HG03460 (cell line): Measurements from ENCODE around the gene ICAM5.
A peak's percentile ranks its signal among the peaks of the same experiment; 100 is the strongest.
"Not testable (repeated sequence)": the region's sequence is repeated elsewhere in the genome, so short reads cannot be mapped to it uniquely, and the experiment has no call there.

ENCODE experiments used
- ATAC-seq: cut with Tn5 transposase; IDR thresholded peaks from one replicate; pipeline ENCODE4 v1.9.1; 2021; ENCODE audit not compliant: unreplicated experiment

ICAM5 gene

GRCh38 chr19:10318807-10319682 lies 29.3 kb downstream of the ICAM5 start:
- no peak for ATAC-seq

- no peak for ATAC-seq
Observed at GRCh38 chr19:10320602-10321416, 31.1 kb downstream of the ICAM5 start.

GRCh38 chr19:10321417-10321797 lies 31.7 kb downstream of the ICAM5 start:
- ATAC-seq, result no peak

GRCh38 chr19:10321874-10322835 lies 32.4 kb downstream of the ICAM5 start:
- no peak for ATAC-seq

GRCh38 chr19:10325732-10326131 lies 36.0 kb downstream of the ICAM5 start:
- ATAC-seq, result no peak

- ATAC-seq, result no peak
Observed at GRCh38 chr19:10327793-10328192, 38.0 kb downstream of the ICAM5 start.

- ATAC-seq, result no peak
Observed at GRCh38 chr19:10328558-10329429, 39.0 kb downstream of the ICAM5 start.

- no peak for ATAC-seq
Observed at GRCh38 chr19:10329555-10329954, 39.8 kb downstream of the ICAM5 start.

GRCh38 chr19:10332158-10332964 lies 42.6 kb downstream of the ICAM5 start:
- no peak for ATAC-seq

- peak; percentile 70 for ATAC-seq
Observed at GRCh38 chr19:10332965-10333757, 43.4 kb downstream of the ICAM5 start, which contains the start of gene RAVER1. RAVER1 (minus strand) TSS chr19:10333529; CDS start chr19:10333507, 22 bp downstream.

- peak; percentile 8 for ATAC-seq
Observed at GRCh38 chr19:10333758-10334587, 44.2 kb downstream of the ICAM5 start.

- ATAC-seq, result no peak
Observed at GRCh38 chr19:10334588-10335351, 45.0 kb downstream of the ICAM5 start.

GRCh38 chr19:10335352-10335985 lies 45.7 kb downstream of the ICAM5 start:
- no peak for ATAC-seq

GRCh38 chr19:10336725-10337124 lies 47.0 kb downstream of the ICAM5 start:
- not testable (repeated sequence) for ATAC-seq

GRCh38 chr19:10338940-10339339 lies 49.2 kb downstream of the ICAM5 start:
- no peak for ATAC-seq

GRCh38 chr19:10339380-10339960 lies 49.7 kb downstream of the ICAM5 start, which contains the start of gene ICAM3:
ICAM3 (minus strand) TSS chr19:10339624; CDS start chr19:10339614, 10 bp downstream.
- ATAC-seq, result no peak
